ENCODE results near the gene CCDC175.
A peak's percentile ranks its signal among the peaks of the same experiment; 100 is the strongest.

The CCDC175 gene

GRCh38 chr14:59530349-59530748 is 46.3 kb downstream of the CCDC175 start:
- no peak for DNase-seq (ENCODE audit: low read depth in 2 of 2)
- TF ChIP-seq, protein P1, sequence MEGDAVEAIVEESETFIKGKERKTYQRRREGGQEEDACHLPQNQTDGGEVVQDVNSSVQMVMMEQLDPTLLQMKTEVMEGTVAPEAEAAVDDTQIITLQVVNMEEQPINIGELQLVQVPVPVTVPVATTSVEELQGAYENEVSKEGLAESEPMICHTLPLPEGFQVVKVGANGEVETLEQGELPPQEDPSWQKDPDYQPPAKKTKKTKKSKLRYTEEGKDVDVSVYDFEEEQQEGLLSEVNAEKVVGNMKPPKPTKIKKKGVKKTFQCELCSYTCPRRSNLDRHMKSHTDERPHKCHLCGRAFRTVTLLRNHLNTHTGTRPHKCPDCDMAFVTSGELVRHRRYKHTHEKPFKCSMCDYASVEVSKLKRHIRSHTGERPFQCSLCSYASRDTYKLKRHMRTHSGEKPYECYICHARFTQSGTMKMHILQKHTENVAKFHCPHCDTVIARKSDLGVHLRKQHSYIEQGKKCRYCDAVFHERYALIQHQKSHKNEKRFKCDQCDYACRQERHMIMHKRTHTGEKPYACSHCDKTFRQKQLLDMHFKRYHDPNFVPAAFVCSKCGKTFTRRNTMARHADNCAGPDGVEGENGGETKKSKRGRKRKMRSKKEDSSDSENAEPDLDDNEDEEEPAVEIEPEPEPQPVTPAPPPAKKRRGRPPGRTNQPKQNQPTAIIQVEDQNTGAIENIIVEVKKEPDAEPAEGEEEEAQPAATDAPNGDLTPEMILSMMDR (IDR thresholded peaks at IDR 0.05; ENCODE audit: low read depth, low read length): no peak
- H3K4me3 ChIP-seq (replicated peaks in 1 of 2; ENCODE audit: low read depth in 2 of 2, low read length in 2 of 2): no peak overlapping the region

GRCh38 chr14:59529189-59529588 is 47.4 kb downstream of the CCDC175 start:
- DNase-seq (ENCODE audit: low read depth in 2 of 2): no peak
- no peak overlapping the region for H3K4me3 ChIP-seq (replicated peaks in 1 of 2; ENCODE audit: low read depth in 2 of 2, low read length in 2 of 2)
- TF ChIP-seq, protein P1 (IDR thresholded peaks at IDR 0.05; ENCODE audit: low read depth, low read length): no peak

GRCh38 chr14:59520224-59520623 is 56.4 kb downstream of the CCDC175 start:
- TF ChIP-seq, protein P1 (IDR thresholded peaks at IDR 0.05; ENCODE audit: low read depth, low read length): no peak
- DNase-seq (ENCODE audit: low read depth in 2 of 2): no peak
- no peak overlapping the region for H3K4me3 ChIP-seq (replicated peaks in 1 of 2; ENCODE audit: low read depth in 2 of 2, low read length in 2 of 2)

- peak; percentile 4 to 6 for DNase-seq (ENCODE audit: low read depth in 2 of 2)
- H3K4me3 ChIP-seq (replicated peaks in 1 of 2; ENCODE audit: low read depth in 2 of 2, low read length in 2 of 2): no peak overlapping the region
- TF ChIP-seq, protein P1 (IDR thresholded peaks at IDR 0.05; ENCODE audit: low read depth, low read length): peak; percentile 60
Measured at GRCh38 chr14:59511916-59512575, 64.6 kb downstream of the CCDC175 start.

DNA sequence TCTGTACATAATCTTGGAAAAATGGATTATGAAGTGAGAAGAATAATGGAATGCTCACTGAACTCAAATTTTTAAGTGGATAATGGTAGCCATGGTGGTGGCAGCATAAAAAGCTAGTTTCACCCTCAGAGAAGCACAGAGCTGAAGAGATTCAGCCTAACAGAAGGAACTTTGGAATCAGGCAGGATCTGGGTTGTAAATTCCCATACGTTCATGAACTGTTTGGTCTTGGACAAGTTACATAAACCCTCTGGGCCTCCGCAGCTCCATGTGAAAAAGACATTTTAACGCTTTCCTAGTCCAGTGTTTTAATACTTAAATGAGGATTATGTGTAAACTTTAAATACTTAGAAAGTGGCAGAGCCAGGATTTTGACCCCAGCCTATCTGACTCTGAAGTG is 65.6 kb downstream of the CCDC175 start:
- H3K4me3 ChIP-seq (replicated peaks in 1 of 2; ENCODE audit: low read depth in 2 of 2, low read length in 2 of 2): no peak overlapping the region

DNA sequence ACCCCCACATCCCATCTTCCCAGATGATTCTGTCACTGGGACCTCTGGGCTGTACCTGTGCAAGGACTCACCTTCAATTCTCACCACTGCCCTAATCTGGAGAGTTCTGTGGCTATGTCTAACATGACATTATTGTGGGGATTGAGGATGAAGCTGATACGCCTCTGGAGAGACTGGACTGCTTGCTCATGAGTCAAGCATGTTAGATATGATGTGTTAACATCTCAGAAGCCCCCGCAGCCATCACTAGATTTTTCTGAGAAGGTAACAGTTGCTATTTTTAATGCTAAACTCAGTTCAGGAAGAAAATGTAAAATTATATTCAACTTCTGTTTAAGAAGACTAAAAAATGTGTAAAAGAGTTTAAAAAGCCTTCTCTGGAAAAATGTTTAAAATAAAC is 66.6 kb downstream of the CCDC175 start:
- TF ChIP-seq, protein P1 (IDR thresholded peaks at IDR 0.05; ENCODE audit: low read depth, low read length): no peak
- DNase-seq (ENCODE audit: low read depth in 2 of 2): peak in 1 of 2 donors; percentile 8
- no peak overlapping the region for H3K4me3 ChIP-seq (replicated peaks in 1 of 2; ENCODE audit: low read depth in 2 of 2, low read length in 2 of 2)

More for the DNA sequence above, 65.6 kb downstream of the CCDC175 start:
- DNase-seq (ENCODE audit: low read depth in 2 of 2): no peak
- TF ChIP-seq, protein P1 (IDR thresholded peaks at IDR 0.05; ENCODE audit: low read depth, low read length): no peak

- TF ChIP-seq, protein P1 (IDR thresholded peaks at IDR 0.05; ENCODE audit: low read depth, low read length): no peak
- no peak for DNase-seq (ENCODE audit: low read depth in 2 of 2)
- H3K4me3 ChIP-seq (replicated peaks in 1 of 2; ENCODE audit: low read depth in 2 of 2, low read length in 2 of 2): no peak overlapping the region
Measured at GRCh38 chr14:59509101-59509500, 67.5 kb downstream of the CCDC175 start.

Measured in cardiac fibroblast (primary cell).